HL-60 (cell line): ENCODE data around the gene VSIG1.

ENCODE experiments used
- DNase-seq, 2 experiments: peaks; one replicate each; pipeline ENCODE4 v3.0.0-alpha.2; 2010 to 2020; ENCODE audit warnings: low read depth in 1 of 2, low spot score in 1 of 2
- H3K27ac ChIP-seq: fragments of 250-450 bp; sonication (Bioruptor Pico); replicated peaks from 2 replicates; pipeline ENCODE4 v1.5.1; 2020; ENCODE audit warnings: mild to moderate bottlenecking, moderate library complexity
- H3K27me3 ChIP-seq: fragments of 250-450 bp; sonication (Bioruptor Pico); 2 replicates; pipeline ENCODE4 v1.5.1; 2021; ENCODE audit warnings: mild to moderate bottlenecking, moderate library complexity; ENCODE audit not compliant: insufficient read depth, poor library complexity, severe bottlenecking
- H3K4me3 ChIP-seq: replicated peaks from 2 replicates; pipeline ENCODE4 v1.5.1; 2011; ENCODE audit warnings: mild to moderate bottlenecking, control low read depth, low read length; ENCODE audit not compliant: insufficient read depth
- CTCF ChIP-seq: IDR thresholded peaks from one replicate; pipeline ENCODE4 v1.5.1; 2011; ENCODE audit warnings: low read length, control low read depth, inconsistent platforms; ENCODE audit not compliant: insufficient read depth
- GABPA ChIP-seq: IDR thresholded peaks from 2 replicates; pipeline ENCODE4 v1.6.1; 2012; ENCODE audit warnings: low read depth
- POLR2AphosphoS5 ChIP-seq: IDR thresholded peaks from 2 replicates; pipeline ENCODE4 v1.6.1; 2012; ENCODE audit warnings: low read depth
- REST ChIP-seq: IDR thresholded peaks from 2 replicates; pipeline ENCODE4 v1.6.1; 2012; ENCODE audit warnings: low read depth; ENCODE audit not compliant: insufficient replicate concordance
- SPI1 ChIP-seq: IDR thresholded peaks from 2 replicates; pipeline ENCODE4 v1.6.1; 2012; ENCODE audit warnings: low read depth, mild to moderate bottlenecking, borderline replicate concordance

The VSIG1 gene

GRCh38 chrX:108126661-108127060 lies 81.8 kb downstream of the VSIG1 start:
- DNase-seq = no peak
- Histone ChIP-seq H3K4me3 (no peak overlapping the region), H3K27me3 (no peaks in the 10 kb centered on the region), H3K27ac (no peak overlapping the region)
- TF ChIP-seq CTCF = no peak
- TF ChIP-seq SPI1 = peak; percentile 47; the same call in 1 of the 2 replicates

- no peaks in the 10 kb centered on the region for H3K27me3 ChIP-seq
- no peak for TF ChIP-seq REST
- TF ChIP-seq CTCF = no peak
- no peak for TF ChIP-seq GABPA
- no peak for TF ChIP-seq POLR2AphosphoS5
- TF ChIP-seq SPI1 = no peak
- H3K4me3 ChIP-seq = no peak overlapping the region
- no peak overlapping the region for H3K27ac ChIP-seq
- no peak for DNase-seq
Observed at GRCh38 chrX:108127152-108127551, 82.3 kb downstream of the VSIG1 start.
